VCaP (cell line): ENCODE results near the gene ELOF1.

Experiments used
- H3K27ac ChIP-seq: fragments of 450-650 bp; 2 replicates; pipeline ENCODE4 v1.5.1; 2017
- TF ChIP-seq, protein P1 (sequence below): fragments of 450-650 bp; conservative IDR thresholded peaks from 2 replicates; pipeline ENCODE4 v1.5.1; 2017; ENCODE audit warnings: mild to moderate bottlenecking, moderate library complexity

Gene ELOF1

DNA sequence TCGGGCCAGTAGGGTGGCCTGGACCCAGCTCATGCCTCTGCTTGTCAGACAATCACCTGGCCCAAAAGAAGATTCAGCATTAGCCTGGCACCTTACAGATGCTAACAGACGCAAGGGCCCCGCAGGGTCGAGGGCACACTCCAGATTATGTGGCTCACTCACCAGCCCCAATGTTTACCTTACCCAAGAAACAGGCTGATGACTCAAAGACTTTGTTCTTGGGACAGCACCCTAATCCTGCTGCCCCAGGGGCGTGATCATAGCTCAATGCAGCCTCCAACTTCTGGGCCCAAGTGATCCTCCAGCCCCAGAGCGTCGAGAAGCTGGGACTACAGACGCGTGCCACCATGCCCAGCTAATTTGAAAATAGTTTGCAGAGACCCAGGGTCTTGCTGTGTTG, 39.9 kb downstream of the ELOF1 start:
- TF ChIP-seq, protein P1, sequence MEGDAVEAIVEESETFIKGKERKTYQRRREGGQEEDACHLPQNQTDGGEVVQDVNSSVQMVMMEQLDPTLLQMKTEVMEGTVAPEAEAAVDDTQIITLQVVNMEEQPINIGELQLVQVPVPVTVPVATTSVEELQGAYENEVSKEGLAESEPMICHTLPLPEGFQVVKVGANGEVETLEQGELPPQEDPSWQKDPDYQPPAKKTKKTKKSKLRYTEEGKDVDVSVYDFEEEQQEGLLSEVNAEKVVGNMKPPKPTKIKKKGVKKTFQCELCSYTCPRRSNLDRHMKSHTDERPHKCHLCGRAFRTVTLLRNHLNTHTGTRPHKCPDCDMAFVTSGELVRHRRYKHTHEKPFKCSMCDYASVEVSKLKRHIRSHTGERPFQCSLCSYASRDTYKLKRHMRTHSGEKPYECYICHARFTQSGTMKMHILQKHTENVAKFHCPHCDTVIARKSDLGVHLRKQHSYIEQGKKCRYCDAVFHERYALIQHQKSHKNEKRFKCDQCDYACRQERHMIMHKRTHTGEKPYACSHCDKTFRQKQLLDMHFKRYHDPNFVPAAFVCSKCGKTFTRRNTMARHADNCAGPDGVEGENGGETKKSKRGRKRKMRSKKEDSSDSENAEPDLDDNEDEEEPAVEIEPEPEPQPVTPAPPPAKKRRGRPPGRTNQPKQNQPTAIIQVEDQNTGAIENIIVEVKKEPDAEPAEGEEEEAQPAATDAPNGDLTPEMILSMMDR = no peak
- H3K27ac ChIP-seq = no peak overlapping the region

DNA sequence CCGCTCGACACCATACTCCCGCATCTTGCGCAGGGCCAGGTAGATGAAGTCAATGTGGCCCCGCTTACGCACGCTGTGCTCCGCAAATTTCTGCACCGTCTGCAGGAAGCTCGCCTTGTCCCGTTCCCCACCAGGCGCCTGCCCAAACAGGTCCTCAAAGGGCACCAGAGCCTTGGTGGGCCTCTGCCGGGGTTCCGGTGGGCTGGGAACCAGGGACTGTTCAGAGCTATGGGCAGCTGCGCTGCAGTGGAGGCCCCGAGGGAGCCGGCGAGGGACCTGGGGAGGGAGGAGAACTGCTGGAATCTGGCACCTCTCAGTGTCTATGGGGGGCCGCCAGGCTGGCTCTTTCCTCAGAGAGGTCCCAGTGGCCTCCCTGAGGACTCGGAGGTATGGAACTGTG, 45.1 kb downstream of the ELOF1 start:
- no peak overlapping the region for H3K27ac ChIP-seq
- TF ChIP-seq, protein P1 = no peak

DNA sequence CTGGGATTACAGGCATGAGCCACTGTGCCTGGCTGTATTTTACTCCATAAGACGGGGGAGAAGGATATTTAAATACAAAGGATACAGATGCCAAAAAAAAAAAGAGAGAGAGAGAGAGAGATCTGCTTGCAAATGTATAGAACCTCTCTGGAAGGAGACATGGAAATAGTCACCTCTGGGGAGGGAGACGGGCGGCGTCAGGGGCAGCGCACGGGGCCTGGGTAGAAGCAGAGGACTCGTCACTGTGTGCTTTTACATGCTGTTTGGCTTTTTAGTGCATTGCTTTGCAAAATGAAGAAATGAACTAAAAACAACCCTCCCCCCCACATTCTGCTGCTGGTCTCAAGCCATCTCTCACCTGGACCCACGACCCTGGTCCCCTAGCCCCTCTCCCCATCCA, 48.6 kb downstream of the ELOF1 start:
- H3K27ac ChIP-seq = no peak overlapping the region
- TF ChIP-seq, protein P1 = no peak

DNA sequence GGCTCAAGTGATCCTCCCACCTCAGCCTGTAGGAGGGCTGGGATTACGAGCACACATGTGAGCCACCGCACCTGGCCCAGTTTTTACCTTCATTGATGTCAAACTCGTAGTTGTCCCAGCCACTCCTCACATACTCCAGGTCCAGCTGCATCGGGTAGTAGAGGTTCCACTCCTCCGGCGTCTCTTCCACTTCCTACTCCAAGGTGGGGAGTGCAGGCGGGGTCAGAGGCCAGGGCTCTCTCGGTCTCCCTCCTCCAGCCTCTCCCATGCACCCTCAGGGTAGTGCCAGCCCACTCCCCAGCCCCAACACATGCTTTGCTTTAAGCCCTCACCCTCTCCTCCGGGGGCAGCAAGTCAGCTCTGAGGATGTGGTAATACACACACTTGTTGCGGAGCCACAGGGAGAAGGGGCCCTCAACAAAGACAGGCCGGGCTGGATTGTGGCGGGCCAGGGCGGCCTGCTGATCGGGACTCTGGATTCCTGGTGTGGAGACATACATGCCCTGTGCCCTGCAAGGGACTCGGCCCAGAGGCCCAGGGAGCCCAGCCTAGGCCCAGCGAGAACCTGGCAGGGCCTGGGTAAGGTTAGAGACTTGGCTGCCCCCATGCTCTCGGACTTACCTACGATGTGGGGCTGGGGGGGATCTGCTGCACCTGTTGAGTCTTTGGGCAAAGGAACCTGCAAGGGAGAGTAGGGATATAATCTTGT, 51.5 kb downstream of the ELOF1 start:
- H3K27ac ChIP-seq = no peak overlapping the region
- TF ChIP-seq, protein P1 = no peak

DNA sequence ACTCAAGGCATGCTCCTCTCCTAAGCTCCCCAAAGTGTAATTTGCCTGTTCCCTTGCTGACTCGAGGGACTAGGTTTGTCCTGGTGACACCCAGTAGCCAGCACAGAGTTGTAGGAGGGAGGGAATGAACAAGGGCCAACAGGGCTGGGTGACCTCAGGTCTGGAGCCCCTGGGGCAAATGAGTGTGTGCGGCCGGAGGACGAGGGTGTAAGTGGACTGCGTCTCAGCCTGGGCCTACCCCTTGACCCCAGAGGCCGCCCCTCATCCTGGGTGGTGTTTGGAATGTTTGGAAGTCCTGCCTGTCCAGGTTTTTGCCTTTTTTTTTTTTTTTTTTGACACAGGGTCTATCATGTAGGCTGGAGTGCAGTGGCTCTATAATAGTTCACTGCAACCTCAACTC, 52.1 kb downstream of the ELOF1 start:
- TF ChIP-seq, protein P1 = no peak
- no peak overlapping the region for H3K27ac ChIP-seq

DNA sequence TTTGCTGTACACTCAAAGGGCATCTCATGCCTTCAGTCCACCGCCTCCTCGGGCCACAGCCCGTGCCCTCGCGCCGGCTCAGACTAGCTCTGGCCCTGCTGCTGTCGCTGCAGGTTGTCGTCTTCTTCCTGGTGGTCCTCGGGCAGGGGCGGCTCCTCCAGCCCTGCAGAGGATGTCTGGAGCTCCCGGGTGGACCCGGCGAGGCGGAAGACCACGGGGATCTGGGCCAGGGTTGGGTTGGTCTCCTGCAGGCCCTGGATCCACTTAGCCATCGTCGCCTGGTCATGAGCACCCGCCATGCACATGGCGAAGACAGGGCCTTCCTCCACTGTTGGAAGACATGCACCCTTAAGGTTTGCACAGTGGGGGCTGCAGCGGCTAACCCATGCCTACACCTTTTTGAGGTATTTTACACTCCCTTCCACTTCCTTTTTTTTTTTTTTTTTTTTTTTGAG, 52.9 kb downstream of the ELOF1 start:
- TF ChIP-seq, protein P1 = no peak
- H3K27ac ChIP-seq = peak overlapping the region; percentile 92

DNA sequence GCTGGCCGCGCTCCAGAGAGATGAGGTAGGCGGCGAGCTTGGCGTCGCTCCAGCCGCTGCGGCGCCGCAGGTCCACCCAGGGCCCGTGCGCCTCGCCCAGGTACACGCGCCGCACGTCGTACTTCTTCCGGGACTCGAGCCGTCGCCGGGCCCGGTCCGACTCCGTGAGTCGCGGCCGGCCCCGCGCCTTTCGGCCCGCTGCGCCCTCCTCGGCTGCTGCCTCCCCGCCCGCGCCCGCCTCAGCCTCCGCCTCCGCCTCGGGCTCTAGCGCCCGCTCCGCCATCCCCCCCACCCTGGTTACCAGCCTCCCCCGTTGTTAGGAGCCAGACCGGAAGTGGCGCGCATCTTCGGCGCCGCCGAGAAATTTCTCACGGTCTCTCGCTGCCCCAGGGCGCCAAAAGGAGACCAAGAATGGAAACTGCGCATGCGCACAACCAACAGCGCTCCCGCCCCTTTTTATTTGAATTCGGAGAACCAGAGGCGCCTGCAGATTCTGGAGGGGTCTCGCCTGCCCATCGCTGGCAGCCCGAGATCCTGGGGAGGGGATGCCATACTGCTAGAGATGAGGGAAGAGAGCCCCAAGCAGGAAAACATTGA, 53.4 kb downstream of the ELOF1 start, which contains the start of gene ZNF653:
Gene ZNF653 (minus strand): TSS at position 336 of the 597 bp plus-strand sequence. CDS start 53 bp downstream, at position 283.
- TF ChIP-seq, protein P1 = no peak
- peak within 1 kb of the TSS; percentile 92 for H3K27ac ChIP-seq
